ENCODE data around the gene CDKN2AIPNL. TPM values are rescaled to one million over a fixed set of nuclear protein-coding genes. Genes with fewer than 3 reads are reported as not detected.

CDKN2AIPNL gene
- total RNA-seq, 1 donor, result 36.3 TPM

GRCh38 chr5:134432677-134433359 lies 21.1 kb upstream of the CDKN2AIPNL start:
- TF ChIP-seq CTCF (IDR thresholded peaks at IDR 0.05; ENCODE audit: insufficient read depth, low read length), result no peak
- DNase-seq (ENCODE audit: low read depth), result no peak
- no peak overlapping the region for H3K4me3 ChIP-seq (ENCODE audit: low read depth, low read length)

GRCh38 chr5:134432174-134432573 lies 20.5 kb upstream of the CDKN2AIPNL start:
- no peak overlapping the region for H3K4me3 ChIP-seq (ENCODE audit: low read depth, low read length)
- no peak for DNase-seq (ENCODE audit: low read depth)
- no peak for TF ChIP-seq CTCF (IDR thresholded peaks at IDR 0.05; ENCODE audit: insufficient read depth, low read length)

GRCh38 chr5:134430001-134430569 lies 18.4 kb upstream of the CDKN2AIPNL start:
- DNase-seq (ENCODE audit: low read depth), result no peak
- TF ChIP-seq CTCF (IDR thresholded peaks at IDR 0.05; ENCODE audit: insufficient read depth, low read length), result no peak
- H3K4me3 ChIP-seq (ENCODE audit: low read depth, low read length), result no peak overlapping the region

- no peak overlapping the region for H3K4me3 ChIP-seq (ENCODE audit: low read depth, low read length)
- no peak for TF ChIP-seq CTCF (IDR thresholded peaks at IDR 0.05; ENCODE audit: insufficient read depth, low read length)
- no peak for DNase-seq (ENCODE audit: low read depth)
These were observed 15.9 kb upstream of the CDKN2AIPNL start for GRCh38 chr5:134427540-134428041.

GRCh38 chr5:134426361-134426760 lies 14.7 kb upstream of the CDKN2AIPNL start:
- DNase-seq (ENCODE audit: low read depth), result no peak
- no peak overlapping the region for H3K4me3 ChIP-seq (ENCODE audit: low read depth, low read length)
- TF ChIP-seq CTCF (IDR thresholded peaks at IDR 0.05; ENCODE audit: insufficient read depth, low read length), result no peak

- no peak overlapping the region for H3K4me3 ChIP-seq (ENCODE audit: low read depth, low read length)
- DNase-seq (ENCODE audit: low read depth), result no peak
- no peak for TF ChIP-seq CTCF (IDR thresholded peaks at IDR 0.05; ENCODE audit: insufficient read depth, low read length)
These were observed 11.7 kb upstream of the CDKN2AIPNL start for GRCh38 chr5:134423376-134423775.
